GM10248 (cell line): ENCODE data around the gene RNU6-8.

Experiments used
- CTCF ChIA-PET: fragments of 300-600 bp; sonication (Branson Sonifier 250); formaldehyde crosslinking; extraction: SDS; loops from one replicate; lab custom pipeline; 2021; ENCODE audit warnings: antibody characterized with exemption; lab: Yijun Ruan, JAX
- POLR2A ChIA-PET: fragments of 350-650 bp; sonication (Branson Sonifier 250); formaldehyde crosslinking; extraction: SDS; loops from one replicate; lab custom pipeline; 2020; ENCODE audit warnings: antibody characterized with exemption; lab: Yijun Ruan, JAX
- DNase-seq: peaks from one replicate; pipeline ENCODE4 v3.0.0; 2012; ENCODE audit errors: extremely low spot score
- TF ChIP-seq, protein P1 (sequence below): IDR thresholded peaks from 2 replicates; pipeline ENCODE4 v1.5.1; 2012; ENCODE audit warnings: mild to moderate bottlenecking, low read depth; ENCODE audit errors: extremely low read depth, missing control alignments, control extremely low read depth

Gene RNU6-8

DNA sequence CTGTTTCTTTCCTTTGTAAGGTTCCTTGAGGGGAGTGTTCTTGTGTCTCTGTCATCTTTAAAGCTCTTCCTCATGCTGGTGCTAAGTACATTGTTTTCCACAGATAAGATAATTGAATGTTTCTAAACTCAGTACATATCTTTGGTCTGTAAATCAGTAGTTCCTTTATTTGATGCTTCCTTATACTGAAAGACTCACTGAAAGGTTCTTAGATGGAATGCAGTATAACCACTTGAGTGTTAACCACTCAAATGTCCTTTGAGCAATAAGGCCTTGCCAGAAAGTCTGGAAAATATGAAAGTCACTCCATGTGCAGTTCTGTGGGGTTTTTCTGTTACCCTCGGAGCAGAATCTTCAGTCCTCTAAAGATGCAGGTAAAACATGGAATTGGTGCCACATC lies 23.0 kb upstream of the RNU6-8 start:
- no peak for DNase-seq
- TF ChIP-seq, protein P1, sequence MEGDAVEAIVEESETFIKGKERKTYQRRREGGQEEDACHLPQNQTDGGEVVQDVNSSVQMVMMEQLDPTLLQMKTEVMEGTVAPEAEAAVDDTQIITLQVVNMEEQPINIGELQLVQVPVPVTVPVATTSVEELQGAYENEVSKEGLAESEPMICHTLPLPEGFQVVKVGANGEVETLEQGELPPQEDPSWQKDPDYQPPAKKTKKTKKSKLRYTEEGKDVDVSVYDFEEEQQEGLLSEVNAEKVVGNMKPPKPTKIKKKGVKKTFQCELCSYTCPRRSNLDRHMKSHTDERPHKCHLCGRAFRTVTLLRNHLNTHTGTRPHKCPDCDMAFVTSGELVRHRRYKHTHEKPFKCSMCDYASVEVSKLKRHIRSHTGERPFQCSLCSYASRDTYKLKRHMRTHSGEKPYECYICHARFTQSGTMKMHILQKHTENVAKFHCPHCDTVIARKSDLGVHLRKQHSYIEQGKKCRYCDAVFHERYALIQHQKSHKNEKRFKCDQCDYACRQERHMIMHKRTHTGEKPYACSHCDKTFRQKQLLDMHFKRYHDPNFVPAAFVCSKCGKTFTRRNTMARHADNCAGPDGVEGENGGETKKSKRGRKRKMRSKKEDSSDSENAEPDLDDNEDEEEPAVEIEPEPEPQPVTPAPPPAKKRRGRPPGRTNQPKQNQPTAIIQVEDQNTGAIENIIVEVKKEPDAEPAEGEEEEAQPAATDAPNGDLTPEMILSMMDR, result no peak
- ChIA-PET POLR2A (no interaction called here), CTCF (no interaction called here)

DNA sequence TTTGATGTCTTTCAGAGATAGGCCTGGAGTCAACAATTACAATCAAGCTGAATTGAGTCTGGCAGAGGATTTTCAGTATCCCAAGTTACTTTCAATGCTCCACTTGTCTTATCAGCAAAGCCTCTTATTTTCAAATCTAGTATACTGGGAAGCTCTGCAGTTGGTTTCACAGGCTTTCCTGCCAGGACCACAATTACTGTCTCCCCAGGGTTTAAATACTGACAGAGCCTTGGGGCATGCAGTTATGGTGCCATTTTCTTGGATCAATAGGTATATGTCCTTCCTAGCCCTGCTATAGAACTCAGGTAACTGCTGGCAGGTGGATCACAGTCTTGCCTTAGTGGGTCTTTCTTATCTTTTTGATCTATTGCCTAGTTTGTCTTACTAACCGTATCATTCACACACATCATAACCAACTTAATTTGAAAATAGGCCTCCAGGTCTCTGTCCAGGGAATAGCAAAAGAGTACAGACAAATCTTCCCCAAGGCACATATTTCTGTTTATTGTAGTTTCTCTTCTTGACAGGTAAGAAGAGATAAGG lies 22.4 kb upstream of the RNU6-8 start:
- TF ChIP-seq, protein P1, result no peak
- ChIA-PET CTCF (interaction anchor here (0.8 to 1.1 kb wide), 2 partner anchors 25 to 155 kb away, joined by 3 read pairs; no protein-coding TSS in a partner anchor), POLR2A (no interaction called here)
- DNase-seq, result no peak

DNA sequence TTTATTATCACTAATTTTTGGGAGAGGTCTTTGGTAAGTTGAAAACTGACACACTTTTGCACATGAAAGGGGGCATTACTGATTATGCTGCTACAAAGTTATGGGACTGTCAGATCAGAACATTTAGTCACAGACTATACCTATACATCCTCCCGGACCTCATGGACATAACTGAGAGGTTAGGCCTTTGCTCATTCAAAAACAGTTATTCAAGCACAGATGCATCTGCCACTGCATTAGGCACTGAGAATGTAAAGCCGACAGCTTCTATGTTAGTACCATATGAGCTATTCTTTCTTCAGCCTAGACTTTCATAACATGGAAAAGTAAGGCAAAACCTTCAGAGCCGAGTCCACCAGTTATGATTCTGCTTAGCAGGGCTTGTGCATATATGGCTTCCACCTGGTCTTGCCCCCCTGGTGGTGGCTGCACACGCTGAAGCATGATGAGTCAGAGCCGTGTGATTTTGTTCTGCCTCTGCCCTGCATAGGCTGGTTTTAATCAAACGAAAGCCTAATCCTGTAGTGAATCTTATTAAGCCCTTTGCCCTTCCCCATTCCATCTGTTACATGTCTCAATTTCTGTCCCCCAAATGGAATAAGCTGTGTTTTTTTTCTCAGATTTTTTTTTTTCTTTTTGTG lies 21.8 kb upstream of the RNU6-8 start:
- DNase-seq, result no peak
- ChIA-PET CTCF (interaction anchor here (0.8 to 1.1 kb wide), 2 partner anchors 26 to 155 kb away, joined by 3 read pairs; no protein-coding TSS in a partner anchor), POLR2A (no interaction called here)
- TF ChIP-seq, protein P1, result no peak

DNA sequence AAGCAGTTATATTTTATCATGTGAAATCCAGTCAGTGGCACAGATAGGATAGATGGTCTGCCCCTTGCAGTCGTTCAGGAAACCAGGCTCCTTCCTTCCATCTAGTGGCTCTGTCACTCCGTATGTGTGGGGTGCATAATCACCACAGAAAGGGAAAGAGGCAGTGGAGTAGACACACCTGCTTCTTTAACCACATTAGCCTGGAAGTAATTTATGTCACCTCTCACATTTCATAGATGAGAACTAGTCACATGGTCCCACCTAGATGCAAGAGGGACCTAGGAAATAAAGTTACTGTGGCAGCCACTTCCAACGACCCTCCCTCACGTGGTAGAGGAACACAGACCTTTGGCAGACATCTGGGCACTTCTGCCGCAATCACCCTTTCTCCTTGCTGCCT lies 14.2 kb upstream of the RNU6-8 start:
- DNase-seq, result no peak
- ChIA-PET CTCF (no interaction called here), POLR2A (no interaction called here)
- TF ChIP-seq, protein P1, result no peak

DNA sequence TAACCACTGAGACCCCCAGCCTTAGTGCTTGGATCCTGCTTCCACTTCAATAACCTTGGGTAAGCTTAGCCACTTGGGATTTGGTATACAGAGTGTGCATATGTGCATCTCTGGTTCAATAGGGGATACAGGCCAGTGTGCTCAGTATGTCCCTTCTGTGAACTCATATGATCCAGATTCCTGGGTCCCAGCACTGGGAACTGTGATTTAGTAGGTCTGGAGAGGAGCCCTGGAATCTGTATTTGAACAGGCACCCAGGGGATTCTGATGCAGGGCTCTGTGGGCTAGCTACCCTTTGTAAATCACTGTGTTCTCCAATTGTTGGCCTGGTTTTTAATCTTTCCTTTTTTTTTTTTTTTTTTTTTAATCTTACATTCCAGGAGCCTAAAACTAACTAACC lies 9.8 kb upstream of the RNU6-8 start:
- POLR2A ChIA-PET, result interaction anchor here (0.7 kb wide), 1 partner anchor 165 kb away, joined by 6 read pairs; no protein-coding TSS in a partner anchor

DNA sequence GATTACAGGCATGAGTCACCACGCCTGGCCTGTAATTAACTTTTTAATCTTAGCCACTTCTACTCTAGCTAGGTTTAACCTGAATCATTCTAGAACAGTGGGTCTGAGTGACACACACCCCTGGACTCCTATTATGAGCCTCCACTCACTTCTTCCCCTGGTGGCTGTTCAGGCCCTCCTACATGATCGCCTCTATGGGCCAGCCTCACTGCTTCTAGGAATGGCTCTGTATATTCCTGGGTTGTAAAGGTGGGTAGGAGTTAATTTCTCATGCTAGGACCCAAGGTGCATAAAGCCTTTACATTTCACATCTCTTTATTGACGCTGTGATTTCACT lies 8.0 kb upstream of the RNU6-8 start:
- TF ChIP-seq, protein P1, result no peak
- ChIA-PET POLR2A (no interaction called here), CTCF (interaction anchor here (1.3 kb wide), 1 partner anchor 41 kb away, joined by 6 read pairs; no protein-coding TSS in a partner anchor)
- no peak for DNase-seq

More for the DNA sequence above, 9.8 kb upstream of the RNU6-8 start:
- DNase-seq, result no peak
- TF ChIP-seq, protein P1, result no peak
- CTCF ChIA-PET, result no interaction called here
